M059J (cell line): ENCODE data around the gene BRD8. TPM values are rescaled to one million over a fixed set of nuclear protein-coding genes. Genes with fewer than 3 reads are reported as not detected.
A peak's percentile ranks its signal among the peaks of the same experiment; 100 is the strongest.
"Not testable (repeated sequence)": the region's sequence is repeated elsewhere in the genome, so short reads cannot be mapped to it uniquely, and the experiment has no call there.

Experiments used
- DNase-seq: peaks from one replicate; pipeline ENCODE4 v3.0.0-alpha.2; 2012; ENCODE audit warnings: low read depth
- total RNA-seq: library from RNA; depleted of rRNA; stranded (reverse); fragments of >200 nt; shearing (Covaris generic); gene quantifications from 2 replicates; pipeline ENCODE4 v1.2.3, GENCODE V29; 2014; rRNA removed

The BRD8 gene, protein sequence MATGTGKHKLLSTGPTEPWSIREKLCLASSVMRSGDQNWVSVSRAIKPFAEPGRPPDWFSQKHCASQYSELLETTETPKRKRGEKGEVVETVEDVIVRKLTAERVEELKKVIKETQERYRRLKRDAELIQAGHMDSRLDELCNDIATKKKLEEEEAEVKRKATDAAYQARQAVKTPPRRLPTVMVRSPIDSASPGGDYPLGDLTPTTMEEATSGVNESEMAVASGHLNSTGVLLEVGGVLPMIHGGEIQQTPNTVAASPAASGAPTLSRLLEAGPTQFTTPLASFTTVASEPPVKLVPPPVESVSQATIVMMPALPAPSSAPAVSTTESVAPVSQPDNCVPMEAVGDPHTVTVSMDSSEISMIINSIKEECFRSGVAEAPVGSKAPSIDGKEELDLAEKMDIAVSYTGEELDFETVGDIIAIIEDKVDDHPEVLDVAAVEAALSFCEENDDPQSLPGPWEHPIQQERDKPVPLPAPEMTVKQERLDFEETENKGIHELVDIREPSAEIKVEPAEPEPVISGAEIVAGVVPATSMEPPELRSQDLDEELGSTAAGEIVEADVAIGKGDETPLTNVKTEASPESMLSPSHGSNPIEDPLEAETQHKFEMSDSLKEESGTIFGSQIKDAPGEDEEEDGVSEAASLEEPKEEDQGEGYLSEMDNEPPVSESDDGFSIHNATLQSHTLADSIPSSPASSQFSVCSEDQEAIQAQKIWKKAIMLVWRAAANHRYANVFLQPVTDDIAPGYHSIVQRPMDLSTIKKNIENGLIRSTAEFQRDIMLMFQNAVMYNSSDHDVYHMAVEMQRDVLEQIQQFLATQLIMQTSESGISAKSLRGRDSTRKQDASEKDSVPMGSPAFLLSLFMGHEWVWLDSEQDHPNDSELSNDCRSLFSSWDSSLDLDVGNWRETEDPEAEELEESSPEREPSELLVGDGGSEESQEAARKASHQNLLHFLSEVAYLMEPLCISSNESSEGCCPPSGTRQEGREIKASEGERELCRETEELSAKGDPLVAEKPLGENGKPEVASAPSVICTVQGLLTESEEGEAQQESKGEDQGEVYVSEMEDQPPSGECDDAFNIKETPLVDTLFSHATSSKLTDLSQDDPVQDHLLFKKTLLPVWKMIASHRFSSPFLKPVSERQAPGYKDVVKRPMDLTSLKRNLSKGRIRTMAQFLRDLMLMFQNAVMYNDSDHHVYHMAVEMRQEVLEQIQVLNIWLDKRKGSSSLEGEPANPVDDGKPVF
- 24.3 and 38.8 TPM in 2 replicates for total RNA-seq

DNA sequence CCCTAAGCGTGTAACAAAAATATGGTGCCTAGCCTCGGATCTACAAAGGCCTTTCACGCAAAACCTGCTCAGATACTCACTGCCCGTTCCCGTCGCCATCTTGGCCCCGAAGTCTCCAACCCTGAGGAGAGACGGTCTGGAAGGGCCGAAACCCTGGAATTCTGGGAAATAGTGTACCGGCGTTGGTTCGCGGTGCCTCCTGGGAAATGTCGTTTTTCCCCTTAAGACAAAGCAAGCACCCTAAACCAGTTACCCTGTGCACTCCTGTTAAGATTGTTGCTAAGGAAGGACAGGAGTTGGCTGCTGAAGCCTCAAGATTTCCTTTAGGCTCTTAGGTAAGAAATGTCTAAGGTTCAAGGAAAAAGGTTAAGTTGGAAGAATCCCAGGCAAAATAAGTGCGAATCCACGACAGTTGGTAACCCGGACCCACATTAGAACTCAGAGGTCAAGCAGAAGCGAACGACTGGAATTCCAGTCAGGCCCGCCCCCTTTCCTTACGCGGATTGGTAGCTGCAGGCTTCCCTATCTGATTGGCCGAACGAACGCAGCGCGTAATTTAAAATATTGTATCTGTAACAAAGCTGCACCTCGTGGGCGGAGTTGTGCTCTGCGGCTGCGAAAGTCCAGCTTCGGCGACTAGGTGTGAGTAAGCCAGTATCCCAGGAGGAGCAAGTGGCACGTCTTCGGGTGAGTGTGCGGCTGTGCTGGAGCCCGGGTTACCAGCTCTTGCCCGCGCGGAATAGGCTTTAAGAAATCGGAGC is at the start of gene BRD8, which contains the start of gene KIF20A:
Gene BRD8, minus strand, starts transcription at position 115 of the 761 bp plus-strand sequence. Its CDS starts 16 bp downstream, at position 99.
Gene KIF20A, plus strand, starts transcription at position 597 of the 761 bp plus-strand sequence. CDS start 569 bp downstream, outside the sequence.
- peak; percentile 98 for DNase-seq

DNA sequence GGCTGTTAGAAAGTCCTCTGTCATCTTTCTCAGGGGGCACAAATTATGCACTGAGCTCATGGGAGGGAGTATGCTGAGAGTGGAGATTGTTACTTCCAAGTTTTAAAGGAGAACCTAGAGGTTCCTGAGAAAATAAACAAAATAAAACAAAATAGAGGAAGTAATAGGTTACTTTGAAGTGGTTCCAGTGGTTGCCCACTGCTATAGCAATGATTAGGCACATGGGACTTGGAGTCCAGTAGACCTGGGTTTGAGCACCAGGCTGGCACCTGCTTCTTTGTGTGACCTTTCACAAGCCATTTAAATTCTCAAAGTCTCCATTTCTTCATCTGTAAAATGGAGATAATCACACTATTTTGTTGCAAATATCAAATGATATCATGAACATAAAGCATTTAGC is 48.5 kb upstream of the BRD8 start:
- no peak for DNase-seq

DNA sequence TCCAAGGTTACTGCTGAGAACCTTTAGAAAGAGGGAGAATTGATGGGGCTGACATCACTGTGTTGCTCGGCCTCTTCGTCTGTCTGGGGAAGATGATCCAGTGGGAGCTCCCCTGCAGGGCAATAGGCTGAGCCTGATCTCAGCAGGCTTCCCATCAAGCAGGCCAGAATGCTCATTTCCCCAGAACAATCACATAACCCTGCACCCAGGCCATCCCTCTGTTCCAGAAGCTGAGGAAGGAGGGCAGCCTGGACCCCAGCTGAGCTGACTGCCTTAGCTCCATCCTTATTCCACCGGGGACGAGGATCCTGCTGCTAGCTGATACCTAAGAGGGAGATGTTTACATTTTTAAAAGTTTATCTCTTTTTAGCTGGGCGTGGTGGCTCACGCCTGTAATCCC is 46.3 kb upstream of the BRD8 start:
- no peak for DNase-seq

DNA sequence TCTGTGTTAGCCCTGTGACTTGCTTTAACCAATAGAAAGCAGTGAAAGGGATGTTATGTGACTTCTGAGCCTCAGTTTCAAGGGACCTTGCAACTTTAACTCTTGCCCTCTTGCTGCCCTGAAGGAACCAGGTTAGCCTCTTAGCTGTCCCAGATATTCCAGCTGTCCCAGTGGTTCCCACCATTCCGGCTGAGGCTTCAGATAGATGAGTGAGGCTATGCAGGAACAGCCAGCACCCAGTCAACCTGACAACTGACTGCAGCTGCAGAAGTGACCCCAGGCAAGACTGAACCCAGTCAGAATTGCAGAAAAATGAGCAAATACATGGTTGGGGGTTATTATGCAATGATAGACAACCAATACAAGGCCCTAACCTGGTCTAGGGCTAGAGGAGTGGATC is 45.1 kb upstream of the BRD8 start:
- no peak for DNase-seq

DNA sequence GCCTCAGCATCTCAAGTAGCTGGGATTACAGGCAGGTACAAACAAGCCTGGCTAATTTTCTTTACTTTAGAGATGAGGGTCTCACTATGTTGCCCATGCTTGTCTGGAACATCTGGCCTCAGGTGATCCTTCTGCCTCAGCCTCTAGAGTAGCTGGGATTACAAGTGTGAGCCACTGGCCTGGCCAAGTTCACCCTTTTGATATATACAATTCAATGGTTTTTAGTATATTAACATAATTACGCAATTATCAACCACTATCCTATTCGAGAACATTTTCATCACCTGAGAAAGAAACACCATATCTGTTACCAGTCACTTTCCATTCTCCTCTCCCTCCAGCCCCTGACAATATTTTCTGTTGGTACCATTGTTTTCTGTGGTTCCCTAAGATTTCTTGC is 38.4 kb upstream of the BRD8 start:
- no peak for DNase-seq

DNA sequence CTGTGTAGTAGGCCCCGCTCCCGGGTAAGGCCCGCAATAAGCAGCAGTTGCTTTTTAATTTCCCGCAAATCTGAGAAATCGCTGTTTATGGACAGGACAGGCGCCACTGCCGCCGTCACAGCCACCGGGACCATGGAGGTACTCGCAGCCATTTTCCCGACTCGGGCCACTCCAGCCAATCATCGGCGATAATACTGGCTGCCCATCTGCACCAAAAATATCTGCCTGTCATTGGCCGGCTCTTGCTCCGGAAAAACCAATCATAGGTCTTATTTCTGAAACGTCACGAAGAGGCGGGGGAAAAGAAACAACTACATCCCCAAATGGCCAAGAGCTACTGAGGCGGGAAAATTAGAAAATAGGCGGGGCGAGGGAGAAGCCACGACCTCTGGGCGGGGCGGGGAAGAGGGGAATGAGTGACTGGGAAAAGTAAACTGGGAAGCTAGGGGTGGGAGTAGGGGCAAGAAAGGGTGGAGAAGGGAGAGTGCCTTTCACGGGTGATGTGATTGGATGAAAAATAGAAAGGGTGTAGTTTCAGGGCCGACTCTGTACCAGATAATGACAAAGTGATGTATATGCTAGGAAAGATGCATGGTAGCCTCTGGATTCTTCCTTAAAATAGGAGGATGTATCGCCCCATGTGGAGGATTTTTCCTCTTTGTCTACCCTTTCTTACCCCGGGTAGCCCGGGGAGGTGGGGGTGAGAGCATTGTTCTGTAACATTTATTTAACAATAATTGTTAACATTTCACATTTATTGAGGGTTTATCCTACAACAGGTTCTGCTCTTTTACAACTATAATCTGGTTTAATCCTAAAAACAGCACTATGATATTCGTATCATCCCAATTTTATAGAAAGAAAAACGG is 35.0 kb upstream of the BRD8 start, which contains the start of gene CDC23:
Gene CDC23, minus strand, starts transcription at position 163 of the 869 bp plus-strand sequence. Its CDS starts 11 bp downstream, at position 152.
- peak; percentile 99 for DNase-seq

DNA sequence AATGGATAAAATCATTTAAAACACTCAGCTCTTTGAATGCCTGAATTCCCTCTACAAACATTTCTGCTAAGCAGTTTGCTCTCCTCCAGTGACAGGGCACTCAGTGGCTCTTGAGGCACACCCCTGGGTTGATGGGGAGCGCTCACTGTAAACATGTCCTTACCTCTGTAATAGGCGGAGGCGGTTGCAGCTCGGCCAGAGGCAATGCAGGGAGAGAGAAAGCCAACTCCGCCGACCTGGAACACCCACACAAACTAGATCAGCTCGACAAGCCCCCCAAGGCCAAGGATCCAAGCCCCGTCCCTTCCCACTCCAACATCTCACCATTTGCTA is 34.4 kb upstream of the BRD8 start:
- DNase-seq: no peak

DNA sequence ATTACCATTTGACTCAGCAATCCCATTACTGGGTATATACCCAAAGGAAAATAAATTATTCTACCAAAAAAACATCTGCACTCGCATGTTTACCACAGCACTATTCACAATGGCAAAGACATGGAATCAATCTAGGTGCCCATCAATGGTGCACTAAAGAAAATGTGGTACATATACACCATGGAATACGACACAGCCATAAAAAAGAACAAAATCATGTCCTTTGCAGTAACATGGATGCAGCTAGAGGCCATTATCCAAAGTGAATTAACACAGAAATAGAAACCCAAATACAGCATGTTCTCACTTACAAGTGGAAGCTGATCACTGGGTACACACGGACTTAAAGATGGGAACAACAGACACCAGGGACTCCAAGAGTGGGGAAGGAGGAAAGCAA is 32.6 kb upstream of the BRD8 start:
- no peak for DNase-seq

DNA sequence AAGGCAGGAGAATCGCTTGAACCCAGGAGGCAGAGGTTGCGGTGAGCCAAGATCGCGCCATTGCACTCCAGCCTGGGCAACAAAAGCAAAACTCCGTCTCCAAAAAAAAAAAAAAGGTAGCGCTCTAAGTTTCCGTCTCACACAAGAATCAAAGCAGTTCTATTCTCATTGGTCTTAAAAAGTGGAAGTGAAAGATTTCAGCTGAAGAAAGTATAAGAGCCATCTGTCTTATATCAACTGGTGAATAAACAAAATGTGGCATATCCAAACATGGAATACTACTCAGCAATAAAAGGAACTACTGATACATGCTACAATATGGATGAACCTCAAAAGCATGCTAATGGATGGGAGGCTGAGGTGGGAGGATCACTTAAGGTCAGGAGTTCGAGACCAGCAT is 15.4 kb upstream of the BRD8 start:
- not testable (repeated sequence) for DNase-seq

DNA sequence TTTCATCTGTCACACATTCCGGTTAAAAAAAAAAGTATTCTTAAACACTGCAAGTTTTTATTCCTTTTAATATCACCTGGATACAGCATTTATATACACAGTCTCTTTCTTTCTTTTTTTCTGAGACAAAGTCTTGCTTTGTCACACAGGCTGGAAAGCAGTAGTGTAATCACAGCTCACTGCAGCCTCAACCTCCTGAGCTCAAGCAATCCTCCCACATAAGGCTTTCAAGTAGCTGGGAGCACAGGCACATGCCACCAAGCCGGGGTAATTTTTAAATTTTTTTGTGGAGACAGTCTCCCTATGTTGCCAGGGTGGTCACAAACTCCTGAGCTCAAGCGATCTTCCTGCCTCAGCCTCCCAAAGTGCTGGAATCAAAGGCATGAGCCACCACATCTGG is 14.4 kb upstream of the BRD8 start:
- no peak for DNase-seq

DNA sequence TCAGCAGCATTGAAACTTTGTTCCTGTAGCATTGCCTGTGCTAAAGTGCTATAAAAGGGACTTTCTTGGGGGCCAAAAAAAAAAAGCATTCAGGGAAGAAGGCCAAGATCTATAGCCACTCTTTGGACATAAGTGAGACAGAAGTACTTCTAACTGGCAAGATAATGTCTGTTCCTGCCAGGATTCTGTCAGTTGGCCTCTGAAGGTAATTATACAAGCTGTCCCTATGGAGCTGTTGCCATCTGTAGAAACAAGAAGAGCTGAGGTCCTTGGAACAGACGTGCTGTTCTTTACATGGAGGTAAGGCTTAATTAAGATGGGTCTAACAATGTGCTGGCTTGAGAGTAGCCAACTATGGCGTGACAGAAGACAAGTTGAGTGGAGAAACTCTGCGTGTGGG is 10.2 kb upstream of the BRD8 start:
- no peak for DNase-seq

DNA sequence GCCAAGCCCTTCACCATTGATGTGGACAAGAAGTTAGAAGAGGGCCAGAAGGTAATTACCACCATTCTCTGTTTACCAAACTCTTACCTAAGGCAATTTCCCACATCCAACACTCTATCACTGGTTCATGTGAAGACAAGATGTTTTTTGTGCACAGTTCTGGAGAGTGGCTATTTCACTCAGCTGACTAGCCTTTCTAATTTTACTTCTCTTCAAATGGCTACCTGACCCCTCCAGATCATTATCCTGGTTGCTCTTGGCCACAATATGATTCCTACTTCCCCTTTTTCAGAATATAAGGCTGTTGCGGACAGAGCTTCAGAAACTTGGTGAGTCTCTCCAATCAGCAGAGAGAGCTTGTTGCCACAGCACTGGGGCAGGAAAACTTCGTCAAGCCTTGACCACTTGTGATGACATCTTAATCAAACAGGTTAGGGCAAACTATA is 7.6 kb upstream of the BRD8 start:
- no peak for DNase-seq

DNA sequence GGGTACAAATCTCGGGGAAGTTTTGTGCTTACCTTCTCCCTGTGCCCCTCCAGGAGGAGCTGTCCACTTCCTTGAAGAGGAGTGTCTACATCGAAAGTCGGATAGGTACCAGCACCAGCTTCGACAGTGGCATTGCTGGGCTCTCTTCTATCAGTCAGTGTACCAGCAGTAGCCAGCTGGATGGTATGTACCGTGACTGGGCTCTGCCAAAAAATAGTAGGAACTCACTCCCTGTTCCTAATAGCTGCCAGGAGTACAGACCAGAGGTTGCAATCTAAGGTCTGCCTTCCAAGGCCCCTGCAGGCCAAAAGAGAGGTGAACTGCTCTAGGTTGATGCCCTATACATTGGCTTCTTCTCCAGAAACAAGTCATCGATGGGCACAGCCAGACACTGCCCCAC is 4.4 kb upstream of the BRD8 start:
- DNase-seq: no peak

DNA sequence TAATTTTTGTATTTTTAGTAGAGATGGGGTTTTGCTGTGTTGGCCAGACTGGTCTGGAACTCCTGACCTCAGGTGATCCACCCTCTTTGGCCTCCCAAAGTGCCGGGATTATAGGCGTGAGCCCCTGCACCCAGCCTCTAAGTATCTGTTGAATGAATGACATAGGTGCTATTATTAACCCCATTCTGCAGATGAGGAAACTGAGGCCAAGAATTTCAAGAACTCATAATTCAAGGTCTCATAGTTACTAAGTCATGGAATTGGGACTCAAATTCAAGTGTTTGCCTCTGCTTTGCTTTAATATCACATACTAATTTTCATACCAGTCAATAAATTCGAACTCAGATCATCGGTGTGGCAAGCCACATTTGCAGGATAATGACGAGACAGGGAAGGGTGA is 2.4 kb upstream of the BRD8 start:
- DNase-seq: no peak

DNA sequence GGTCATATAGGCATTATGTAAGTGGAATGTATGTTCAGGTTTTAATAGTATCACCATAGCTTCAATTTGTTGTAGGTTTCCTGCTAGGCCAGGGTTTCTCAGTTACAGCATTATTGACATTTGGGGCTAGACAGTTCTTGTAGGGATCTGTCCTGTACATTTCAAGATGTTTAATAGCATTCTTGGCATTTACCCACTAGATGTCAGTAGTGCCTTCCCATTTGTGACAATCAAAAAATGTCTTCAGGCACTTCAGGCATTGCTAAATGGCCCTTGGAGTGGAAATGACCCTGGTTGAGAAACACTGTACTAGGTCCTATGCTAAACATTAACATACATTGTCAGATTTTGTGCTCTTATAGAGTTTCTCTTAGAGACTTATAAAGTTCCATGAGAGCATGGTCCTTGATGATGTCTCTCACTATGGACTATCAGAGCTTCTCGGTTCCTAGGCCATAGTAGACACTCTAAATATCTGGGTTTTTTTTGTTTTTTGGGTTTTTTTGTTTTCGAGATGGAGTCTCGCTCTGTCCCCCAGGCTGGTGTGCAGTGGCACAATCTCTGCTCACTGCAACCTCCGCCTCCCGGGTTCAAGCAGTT is 1.9 kb upstream of the BRD8 start:
- DNase-seq: peak; percentile 79

DNA sequence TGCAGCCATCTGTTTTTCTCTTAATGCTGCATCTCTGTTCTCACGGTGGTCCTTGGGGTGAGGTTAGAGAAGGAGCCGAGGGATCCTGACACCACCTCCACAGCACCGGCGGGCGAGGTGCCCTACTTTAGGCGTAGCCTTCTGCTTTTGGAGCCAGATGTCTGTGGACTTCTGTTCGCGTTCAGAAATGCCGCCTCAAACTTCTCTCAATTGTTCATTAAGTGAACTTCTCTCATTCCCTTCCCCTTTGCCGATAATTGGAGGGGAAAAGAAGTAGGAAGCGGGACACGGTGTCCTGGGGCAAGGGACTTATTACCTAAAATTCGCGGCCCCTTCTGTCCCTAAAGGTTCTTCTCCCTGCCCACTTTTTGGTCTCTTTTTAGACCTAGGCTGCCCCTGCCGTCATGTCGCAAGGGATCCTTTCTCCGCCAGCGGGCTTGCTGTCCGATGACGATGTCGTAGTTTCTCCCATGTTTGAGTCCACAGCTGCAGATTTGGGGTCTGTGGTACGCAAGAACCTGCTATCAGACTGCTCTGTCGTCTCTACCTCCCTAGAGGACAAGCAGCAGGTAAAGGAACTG is 937 bp upstream of the BRD8 start:
- peak; percentile 18 for DNase-seq

DNA sequence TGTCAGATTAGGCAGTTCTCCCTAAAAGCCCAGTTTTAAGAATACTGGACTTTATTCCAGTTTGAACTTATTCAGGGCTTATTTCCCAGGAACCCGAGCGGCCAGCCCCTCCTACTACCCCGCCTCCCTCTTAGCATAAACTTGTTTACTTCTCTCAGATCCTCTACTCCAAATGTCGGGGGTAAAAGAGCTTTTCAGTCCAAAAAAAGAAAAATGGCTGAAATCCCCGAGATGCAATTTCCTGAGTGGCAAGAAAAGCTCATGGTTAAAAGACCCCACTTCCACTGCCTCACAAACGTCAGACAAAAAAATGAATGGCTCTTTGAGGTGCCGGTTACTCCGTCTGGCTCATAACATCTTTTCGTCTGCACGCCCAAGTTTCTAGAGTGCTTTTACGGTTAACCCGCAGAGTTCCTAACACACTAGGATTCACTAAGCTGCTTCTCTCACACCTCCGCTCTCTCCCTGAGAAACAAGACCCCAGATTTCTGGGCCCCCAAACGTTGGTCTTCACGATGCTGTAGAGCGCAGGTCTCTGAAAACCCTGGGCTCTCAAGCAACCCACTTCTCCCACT is 402 bp downstream of the BRD8 start:
- peak; percentile 39 for DNase-seq

DNA sequence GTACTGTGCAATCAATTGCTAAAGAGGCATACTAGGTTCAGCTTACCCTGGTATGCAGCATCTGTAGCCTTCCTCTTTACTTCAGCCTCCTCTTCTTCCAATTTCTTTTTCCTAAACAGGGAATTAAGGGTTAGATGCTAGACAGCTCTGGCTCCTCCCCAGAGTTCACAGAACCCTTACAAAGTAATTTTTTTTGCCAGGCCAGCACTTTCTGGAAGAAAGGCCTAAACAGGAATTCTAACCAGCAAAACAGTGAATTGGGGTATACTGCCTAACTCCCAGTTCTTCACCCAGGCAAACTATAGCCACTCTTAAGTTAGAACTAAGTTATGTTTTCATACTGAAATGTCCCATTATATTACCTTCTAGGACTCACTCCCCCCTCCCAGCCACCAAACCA is 8.1 kb downstream of the BRD8 start:
- no peak for DNase-seq

DNA sequence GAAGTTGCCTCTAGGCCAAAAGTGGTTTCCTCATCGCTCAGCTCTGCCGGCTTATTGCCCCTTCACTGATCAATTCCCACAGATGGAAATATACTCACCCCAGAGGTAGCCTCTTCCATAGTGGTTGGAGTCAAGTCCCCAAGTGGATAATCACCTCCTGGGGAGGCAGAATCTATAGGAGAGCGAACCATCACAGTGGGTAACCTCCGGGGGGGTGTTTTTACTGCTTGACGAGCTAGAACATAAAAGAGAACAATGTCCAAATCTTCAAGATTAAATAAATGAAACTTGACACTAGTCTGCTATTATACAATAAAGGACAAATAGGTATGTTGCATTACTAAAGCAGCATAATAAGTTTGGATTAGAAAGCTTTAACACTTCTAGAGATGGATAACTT is 9.3 kb downstream of the BRD8 start:
- no peak for DNase-seq
